Effector CD8-positive, alpha-beta T cell (primary cell): Measurements from ENCODE around the gene CORO1A.
"Not testable (repeated sequence)": the region's sequence is repeated elsewhere in the genome, so short reads cannot be mapped to it uniquely, and the experiment has no call there.

Experiments
- DNase-seq: peaks from one replicate; lab custom pipeline; 2025; lab: John Stamatoyannopoulos, UW

Gene CORO1A

GRCh38 chr16:30170145-30170544 is 13.3 kb upstream of the CORO1A start:
- not testable (repeated sequence) for DNase-seq

DNA sequence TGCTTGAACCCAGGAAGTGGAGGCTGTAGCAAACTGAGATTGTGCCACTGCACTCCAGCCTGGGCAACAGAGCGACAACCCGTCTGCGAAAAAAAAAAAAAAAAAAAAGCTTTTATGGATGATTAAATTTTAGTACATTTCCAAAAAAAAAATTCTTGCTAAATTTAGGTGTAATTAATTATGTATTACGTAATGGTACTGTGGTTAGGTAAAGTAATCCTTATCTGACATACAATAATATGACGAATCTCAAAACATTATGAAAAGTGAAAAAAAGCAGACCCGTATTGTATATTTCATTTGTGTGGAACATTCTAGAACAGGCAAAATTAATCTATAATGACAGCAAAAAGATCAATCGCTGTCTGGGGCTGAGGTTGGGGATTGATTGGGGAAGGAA is 10.3 kb upstream of the CORO1A start:
- DNase-seq = no peak

DNA sequence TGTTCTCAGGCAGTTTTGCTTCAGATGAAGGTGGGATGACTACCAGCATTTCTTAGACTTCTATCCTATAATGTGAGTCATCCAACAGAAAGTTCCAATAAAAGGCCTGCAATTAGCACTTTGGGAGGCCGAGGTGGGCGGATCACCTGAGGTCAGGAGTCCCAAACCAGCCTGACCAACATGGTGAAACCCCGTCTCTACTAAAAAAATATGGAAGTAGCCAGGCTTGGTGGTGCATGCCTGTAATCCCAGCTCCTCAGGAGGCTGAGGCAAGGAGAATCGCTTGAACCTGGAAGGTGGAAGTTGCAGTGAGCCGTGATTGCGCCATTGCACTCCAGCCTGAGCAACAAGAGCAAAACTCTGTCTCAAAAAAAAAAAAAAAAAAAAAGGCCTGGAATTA is 6.5 kb upstream of the CORO1A start:
- not testable (repeated sequence) for DNase-seq

- DNase-seq = no peak
Observed at GRCh38 chr16:30179195-30179594, 4.2 kb upstream of the CORO1A start.

DNA sequence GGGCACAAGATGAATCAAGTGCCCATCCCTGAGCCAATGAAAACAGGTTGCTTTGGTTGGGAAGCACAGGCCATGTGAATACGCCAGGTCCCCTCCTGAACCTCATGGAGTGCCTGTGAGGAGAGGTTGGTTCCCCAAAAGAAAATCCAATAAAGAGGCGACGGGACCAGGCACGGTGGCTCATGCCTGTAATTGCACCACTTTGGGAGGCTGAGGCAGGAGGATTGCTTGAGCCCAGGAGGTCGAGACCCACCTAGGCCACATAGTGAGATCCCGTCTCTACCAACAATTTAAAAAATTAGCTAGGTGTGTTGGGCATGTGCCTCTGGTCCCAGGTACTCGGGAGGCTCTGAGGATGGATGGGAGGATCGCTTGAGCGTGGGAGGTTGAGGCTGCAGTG is 3.5 kb upstream of the CORO1A start:
- no peak for DNase-seq

- DNase-seq = no peak
Observed at GRCh38 chr16:30180741-30181140, 2.7 kb upstream of the CORO1A start.

DNA sequence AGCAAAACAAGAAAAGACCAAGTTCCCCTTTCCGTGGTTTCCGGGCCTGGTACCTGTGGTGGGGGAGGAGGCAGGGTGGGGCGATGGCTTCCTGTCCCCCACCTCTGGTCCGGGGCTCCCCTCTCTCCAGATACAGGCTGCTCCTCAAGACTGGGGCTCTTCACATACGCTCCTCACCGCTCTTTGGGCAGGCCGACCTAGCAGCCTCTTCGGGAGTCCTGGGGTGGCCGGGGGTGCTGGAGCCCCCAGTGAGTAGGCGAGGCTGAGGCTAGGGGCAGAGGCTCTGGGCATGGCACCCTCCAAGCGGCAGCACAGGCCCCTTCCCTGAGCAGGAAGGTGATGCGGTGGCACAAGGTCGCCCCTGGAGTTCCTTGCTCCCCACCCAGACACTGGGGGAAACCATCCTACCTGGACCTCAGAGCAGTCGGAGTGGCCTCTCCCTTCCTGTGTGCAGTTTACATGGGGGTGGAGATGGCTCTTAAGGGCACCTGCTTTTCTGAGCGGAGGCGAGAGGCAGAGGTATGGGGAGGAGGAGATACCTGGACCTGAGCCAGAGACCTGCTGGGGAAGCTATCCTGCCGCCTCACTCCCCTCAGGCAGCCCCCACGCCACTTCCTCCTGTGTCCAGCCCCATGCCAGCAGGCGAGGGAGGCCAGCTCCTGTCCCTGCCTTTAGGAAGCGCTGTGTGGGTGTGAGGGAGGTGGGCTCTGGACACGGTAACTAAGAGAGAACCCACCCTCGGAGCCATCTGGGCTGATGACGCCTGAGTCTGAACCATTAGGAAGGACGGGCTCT is 891 bp downstream of the CORO1A start:
- peak; percentile 55 for DNase-seq

- DNase-seq = no peak
Observed at GRCh38 chr16:30184891-30185682, 1.7 kb downstream of the CORO1A start.

GRCh38 chr16:30185683-30186421 is 2.5 kb downstream of the CORO1A start:
- DNase-seq = peak; percentile 56

DNA sequence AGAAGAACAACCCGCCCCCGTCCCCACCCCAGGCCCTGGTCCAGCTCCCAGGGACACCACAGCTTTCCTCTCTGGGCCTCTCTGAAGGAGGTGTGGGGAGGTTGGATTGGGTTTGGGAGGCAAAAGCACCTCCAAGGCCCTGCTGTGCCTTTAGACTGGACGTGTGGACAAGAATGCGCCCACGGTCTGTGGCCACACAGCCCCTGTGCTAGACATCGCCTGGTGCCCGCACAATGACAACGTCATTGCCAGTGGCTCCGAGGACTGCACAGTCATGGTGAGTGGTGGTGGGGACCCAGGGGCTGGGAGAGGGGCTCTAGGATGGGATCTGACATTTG is 3.0 kb downstream of the CORO1A start:
- DNase-seq = no peak

DNA sequence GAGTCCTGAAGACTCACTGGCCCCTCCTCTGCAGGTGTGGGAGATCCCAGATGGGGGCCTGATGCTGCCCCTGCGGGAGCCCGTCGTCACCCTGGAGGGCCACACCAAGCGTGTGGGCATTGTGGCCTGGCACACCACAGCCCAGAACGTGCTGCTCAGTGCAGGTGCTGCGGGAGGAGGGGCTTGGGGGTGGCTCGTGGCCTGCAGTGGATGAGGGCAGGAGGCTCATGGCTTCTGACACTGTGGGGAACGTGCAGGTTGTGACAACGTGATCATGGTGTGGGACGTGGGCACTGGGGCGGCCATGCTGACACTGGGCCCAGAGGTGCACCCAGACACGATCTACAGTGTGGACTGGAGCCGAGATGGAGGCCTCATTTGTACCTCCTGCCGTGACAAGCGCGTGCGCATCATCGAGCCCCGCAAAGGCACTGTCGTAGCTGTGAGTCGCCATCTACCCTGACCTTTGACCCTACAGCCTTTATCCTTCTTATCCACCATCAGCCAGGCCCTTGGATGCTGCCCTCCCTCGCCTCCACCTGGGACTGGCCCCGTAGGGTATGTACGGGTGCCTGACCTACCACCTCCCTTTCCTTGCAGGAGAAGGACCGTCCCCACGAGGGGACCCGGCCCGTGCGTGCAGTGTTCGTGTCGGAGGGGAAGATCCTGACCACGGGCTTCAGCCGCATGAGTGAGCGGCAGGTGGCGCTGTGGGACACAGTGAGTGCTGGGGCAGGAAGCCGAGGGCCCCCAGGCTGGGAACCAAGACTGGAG is 3.6 kb downstream of the CORO1A start:
- peak; percentile 84 for DNase-seq

- DNase-seq = no peak
Observed at GRCh38 chr16:30187556-30187865, 4.1 kb downstream of the CORO1A start.

DNA sequence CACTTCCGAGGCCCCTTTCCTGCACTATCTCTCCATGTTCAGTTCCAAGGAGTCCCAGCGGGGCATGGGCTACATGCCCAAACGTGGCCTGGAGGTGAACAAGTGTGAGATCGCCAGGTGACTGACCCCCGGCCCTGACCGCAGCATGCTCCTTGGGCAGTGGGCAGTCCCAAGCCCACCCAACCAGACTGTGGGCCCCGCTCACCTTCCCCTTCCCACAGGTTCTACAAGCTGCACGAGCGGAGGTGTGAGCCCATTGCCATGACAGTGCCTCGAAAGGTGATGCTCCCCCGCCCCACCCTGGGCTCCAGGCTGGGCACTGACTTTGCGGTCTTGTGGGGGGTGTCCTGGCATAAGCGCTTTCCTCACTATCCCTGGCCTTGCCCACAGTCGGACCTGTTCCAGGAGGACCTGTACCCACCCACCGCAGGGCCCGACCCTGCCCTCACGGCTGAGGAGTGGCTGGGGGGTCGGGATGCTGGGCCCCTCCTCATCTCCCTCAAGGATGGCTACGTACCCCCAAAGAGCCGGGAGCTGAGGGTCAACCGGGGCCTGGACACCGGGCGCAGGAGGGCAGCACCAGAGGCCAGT is 4.7 kb downstream of the CORO1A start:
- DNase-seq = no peak

DNA sequence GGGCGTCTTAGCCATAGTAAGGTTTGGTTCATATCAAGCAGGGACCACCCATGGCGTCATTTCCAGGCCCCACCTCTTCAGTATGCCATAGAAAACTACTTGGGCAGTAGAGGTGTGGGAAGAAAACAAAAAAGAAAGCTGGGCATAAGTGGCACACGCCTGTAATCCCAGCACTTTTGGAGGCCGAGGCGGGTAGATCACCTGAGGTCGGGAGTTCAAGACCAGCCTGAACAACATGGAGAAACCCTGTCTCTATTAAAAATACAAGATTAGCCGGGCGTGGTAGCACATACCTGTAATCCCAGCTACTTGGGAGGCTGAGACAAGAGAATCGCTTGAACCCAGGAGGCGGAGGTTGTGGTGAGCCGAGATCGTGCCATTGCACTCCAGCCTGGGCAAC is 7.8 kb downstream of the CORO1A start:
- not testable (repeated sequence) for DNase-seq

DNA sequence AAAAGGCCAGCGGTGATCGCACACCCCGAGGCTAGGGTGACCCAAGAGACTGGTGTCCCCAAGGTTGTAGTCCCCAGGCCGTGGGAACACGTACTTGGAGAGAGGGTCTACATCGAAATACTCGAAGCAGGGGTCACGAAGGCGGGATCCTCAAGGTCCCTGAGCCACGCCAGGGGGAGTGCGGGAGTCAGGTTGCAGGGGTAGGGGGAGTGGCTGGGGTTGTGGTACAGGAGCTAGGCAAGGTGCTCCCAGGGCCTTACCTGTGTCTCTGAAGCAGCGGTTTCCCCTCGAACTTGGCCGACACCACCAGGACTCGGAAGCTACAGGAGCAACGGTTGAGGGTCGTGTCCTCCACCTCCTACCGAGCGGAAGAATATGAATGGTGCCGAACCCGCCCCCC is 9.7 kb downstream of the CORO1A start:
- DNase-seq = not testable (repeated sequence)

- DNase-seq = not testable (repeated sequence)
Observed at GRCh38 chr16:30193615-30194014, 10.2 kb downstream of the CORO1A start, which contains the start of the genes BOLA2B and SLX1A. Gene BOLA2B, minus strand, starts transcription at chr16:30193666. Its CDS starts 71 bp downstream, at chr16:30193595. Gene SLX1A, plus strand, starts transcription at chr16:30193875. Its CDS starts 210 bp downstream, at chr16:30194085.

DNA sequence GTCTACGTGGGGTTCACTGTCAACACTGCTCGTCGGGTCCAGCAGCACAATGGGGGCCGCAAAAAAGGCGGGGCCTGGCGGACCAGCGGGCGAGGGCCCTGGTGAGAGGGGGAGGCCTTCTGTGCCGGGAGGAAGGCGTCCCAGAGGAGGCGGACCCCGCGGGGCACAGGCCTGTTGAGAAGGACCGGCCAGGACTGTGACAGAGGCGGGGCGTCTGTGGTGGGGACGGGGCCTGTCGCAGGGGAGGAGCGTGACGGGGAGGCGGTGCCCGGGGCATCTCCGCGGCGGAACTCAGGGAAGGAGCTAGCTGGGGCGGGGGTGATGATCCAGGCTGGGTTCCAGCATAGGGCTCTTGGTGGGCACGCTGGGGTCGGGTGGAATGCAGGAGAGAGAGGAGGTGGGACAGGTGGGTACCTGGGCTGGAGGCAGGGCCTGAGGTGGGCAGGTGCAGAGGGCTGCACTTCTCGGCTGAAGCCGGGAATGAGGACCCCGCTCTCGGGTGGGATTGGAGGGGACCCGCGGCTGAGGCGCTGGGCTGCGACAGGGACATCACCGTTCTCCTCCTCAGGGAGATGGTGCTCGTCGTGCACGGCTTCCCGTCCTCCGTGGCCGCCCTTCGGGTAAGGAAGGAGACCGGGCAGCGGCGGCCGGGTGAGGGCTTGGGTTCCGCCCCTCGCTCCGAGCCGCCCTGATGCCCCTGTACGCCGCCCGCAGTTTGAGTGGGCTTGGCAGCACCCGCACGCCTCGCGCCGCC is 10.9 kb downstream of the CORO1A start:
- DNase-seq = not testable (repeated sequence)

DNA sequence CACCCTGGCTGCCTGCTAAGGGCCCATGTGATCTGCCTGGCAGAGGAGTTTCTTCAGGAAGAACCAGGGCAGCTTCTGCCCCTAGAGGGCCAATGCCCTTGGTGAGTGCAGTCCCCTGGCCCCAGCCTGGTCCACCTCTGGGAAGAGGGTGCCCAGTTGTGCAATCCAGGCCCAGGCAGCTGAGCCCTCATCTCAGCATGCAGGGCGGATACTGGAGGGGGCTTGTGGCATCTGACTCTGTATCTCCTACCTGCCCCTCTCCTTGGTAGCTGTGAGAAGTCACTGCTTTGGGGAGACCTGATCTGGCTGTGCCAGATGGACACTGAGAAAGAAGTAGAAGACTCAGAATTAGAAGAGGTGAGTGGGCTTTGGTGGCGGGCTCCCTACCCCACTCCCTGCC is 13.6 kb downstream of the CORO1A start:
- DNase-seq = not testable (repeated sequence)

DNA sequence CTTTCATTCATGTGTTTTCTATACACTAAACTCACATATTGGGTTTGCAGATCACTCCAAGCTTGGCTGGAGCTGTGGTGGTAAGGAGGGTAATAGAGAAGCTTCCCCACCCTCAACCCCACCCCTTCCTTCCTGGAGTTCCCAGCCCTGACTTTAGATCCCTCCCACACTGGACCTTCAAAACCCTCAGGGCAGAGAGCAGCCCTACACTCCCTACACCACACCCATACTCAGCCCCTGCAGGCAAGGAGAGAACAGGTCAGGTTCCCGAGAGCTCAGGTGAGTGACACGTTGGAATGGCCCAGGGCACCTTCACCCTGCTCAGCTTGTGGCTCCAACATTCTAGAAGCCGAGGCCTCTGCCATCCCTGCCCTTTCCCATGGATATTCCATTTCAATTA is 15.6 kb downstream of the CORO1A start, which contains the start of gene SULT1A3:
SULT1A3 (plus strand) TSS at position 207 of the 400 bp plus-strand sequence. CDS start 1,474 bp downstream, outside the sequence.
- DNase-seq = not testable (repeated sequence)

DNA sequence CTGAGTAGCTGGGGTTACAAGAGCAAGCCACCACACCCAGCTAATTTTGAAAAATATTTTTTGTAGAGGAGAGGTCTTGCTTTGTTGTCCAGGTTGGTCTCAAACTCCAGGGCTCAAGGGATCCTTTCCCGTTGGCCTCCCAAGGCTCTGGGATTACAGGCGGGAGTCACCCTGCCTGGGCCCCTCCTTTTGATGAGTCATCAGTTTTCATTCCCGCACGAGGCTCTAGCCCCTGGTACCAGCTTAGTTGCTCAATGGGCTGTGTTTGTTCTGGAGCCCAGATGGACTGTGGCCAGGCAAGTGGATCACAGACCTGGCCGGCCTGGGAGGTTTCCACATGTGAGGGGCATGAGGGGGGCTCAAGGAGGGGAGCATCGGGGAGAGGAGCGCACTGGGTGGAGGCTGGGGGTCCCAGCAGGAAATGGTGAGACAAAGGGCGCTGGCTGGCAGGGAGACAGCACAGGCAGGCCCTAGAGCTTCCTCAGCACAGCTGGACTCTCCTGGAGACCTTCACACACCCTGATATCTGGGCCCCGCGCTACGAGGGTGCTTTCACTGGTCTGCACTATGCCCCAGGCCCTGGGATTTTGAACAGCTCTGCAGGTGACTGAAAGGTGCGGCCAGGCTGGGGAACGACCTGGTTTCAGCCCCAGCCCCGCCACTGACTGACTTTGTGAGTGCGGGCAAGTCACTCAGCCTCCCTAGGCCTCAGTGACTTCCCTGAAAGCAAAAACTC is 16.4 kb downstream of the CORO1A start:
- not testable (repeated sequence) for DNase-seq
